HG03558 (cell line): ENCODE data around the gene PRR5L.

Experiments
- ATAC-seq: cut with Tn5 transposase; IDR thresholded peaks from one replicate; pipeline ENCODE4 v1.9.1; 2021; ENCODE audit warnings: moderate number of reproducible peaks; ENCODE audit not compliant: unreplicated experiment; ENCODE audit errors: extremely low read depth

PRR5L gene

GRCh38 chr11:36512016-36512415, 215.9 kb downstream of the PRR5L start:
- no peak for ATAC-seq

- no peak for ATAC-seq
These were observed 217.9 kb downstream of the PRR5L start for GRCh38 chr11:36513965-36514364.
